GM18907 (cell line): ENCODE results near the gene ABCG2.
"Not testable (repeated sequence)": the region's sequence is repeated elsewhere in the genome, so short reads cannot be mapped to it uniquely, and the experiment has no call there.

Experiments
- ATAC-seq: cut with Tn5 transposase; IDR thresholded peaks from one replicate; pipeline ENCODE4 v1.9.1; 2021; ENCODE audit warnings: mild to moderate bottlenecking, moderate library complexity; ENCODE audit not compliant: unreplicated experiment

ABCG2 gene

DNA sequence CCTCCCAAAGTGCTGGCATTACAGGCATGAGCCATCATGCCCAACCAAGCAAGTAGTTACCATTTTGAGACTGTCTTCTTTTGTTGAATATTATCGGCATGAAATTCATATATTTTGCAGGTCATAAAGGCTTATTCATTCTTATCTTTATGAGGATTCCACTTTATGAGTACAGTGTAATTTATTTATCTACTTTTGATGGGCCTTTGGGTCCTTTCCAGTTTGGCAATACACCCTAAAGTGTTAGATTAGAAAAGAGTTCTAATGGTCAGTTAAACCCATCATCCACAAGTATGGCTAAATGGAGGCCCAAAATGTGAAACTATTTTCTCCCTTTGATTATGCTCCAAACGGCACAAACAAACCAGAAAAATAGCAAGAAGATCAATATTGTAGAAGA is 10.9 kb upstream of the ABCG2 start:
- no peak for ATAC-seq

DNA sequence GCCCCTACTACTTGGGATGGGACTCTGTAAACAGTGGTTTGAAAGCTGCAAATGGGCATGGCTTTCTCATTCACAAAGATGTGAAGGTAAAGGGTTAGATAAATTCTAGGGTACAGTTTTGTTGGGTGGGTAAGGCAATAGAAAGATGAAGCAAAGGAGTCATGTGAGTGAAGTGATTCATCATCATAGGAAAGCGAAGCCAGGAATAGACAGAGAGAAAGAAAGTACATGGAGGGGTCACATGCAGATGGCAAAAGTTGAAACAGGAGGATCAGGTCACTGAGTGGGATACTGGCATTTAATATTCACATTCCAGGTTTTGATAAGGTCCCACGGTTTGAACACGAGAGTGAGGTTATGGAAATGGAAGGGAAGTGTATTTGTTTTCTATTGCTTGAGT is 8.2 kb upstream of the ABCG2 start:
- no peak for ATAC-seq

DNA sequence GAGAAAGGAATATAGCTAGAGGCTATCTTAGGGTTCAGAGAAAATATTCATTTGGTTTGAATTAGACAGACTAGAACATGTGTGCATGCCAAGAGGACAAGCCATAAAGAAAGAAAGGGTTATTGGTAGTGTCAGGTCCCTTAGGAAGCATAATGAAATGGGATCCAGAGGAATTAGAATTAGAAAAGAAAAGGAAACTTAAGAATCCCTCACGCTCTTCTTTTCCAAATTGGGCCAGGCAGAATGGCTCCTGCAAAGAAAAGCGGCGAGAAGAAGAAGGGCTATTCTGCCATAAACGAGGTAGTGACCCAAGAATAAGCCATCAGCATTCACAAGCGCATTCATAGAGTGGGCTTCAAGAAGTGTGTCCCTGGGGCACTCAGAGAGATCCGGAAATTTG is 4.9 kb upstream of the ABCG2 start:
- ATAC-seq = no peak

DNA sequence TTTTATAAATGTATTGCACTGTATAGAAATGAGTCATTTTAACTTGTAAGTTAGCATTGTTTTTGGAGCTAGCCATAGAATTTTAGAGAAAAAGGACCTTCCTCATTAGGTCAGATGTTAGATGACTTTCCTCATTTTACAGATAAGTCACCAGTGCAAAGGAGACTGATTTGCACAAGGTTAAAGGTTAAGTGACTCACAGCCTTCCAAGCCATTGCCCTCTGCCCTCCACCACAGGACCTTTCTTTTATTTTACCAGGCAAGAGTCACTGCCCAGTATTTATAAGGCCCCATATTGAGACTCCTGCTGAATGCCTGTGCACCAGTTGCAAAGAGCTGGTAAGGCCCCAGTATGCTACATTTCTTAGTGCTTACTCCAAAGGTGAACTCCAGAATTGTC is 4.2 kb upstream of the ABCG2 start:
- ATAC-seq = no peak

DNA sequence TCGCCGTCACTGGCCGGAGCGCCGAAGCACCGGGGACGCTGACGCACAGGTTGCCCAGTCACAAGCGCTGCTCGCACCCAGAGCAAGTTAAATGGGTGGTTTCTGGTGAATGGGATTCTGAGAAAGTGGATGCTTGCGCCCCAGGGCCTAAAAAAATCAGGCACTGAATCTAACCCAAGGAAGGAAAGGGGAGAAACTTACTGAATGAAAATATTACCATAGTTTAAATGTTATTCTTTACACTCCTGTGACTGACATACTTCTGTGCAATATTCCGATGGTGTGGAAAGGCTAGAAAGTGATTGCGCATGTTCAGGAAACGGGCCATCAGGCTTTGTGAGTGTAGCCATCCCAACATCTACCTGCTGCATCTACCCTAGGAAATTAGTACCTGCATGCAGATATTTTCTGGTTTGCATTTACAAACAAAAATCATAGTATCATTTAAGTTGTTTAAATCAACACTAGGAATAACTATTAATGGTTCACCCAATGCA is 838 bp upstream of the ABCG2 start:
- ATAC-seq = peak; percentile 42

DNA sequence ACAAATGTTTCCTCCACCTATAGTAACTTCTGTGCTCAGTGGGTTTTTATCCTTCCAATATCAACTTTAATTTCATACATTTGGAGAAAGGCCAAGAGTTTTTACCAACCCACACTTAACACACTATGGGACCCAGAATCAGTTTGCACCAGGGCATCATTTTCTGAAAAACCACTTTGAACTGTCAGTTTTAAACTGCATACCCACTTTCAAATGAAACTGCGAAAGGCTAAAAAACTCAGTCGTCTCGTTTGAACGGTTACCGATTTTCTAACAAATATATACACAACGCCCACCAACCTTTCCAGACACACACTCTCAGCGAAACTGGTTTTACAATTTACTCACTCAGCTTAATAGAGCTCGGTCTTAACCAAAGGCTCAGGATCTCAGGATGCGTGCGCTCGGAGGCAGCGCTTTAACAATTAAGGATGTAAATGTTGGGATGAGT is 376 bp downstream of the ABCG2 start:
- peak; percentile 52 for ATAC-seq

DNA sequence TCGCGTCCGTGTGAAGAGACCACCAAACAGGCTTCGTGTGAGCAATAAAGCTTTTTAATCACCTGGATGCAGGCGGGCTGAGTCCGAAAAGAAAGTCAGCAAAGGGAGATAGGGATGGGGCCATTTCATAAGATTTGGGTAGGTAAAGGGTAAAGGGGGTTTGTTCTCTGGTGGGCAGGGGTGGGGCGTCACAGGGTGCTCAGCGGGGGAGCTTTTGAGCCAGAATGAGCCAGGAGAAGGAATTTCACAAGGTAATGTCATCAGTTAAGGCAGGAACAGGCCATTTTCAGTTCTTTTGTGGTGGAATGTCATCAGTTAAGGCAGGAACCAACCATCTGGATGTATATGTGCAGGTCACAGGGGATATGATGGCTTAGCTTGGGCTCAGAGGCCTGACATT is 6.1 kb downstream of the ABCG2 start:
- not testable (repeated sequence) for ATAC-seq

DNA sequence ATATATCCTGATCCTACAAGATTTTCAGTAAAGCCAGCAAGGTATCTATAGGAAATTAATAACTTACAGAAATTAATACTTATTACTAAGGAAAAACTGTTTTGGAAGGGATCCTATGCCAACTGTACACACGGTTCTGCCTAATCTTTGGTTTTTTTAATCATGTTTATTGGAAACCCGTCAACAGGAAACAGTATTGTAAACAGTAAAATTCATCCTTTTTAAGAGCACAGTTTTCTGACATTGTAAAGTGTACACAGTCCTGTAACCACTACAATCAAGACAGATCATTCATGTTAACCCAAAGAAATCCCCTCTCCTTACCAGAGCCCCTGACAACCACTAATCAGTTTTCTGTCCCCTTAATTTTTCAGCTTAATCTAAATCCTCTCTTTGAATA is 9.9 kb downstream of the ABCG2 start:
- ATAC-seq = no peak

DNA sequence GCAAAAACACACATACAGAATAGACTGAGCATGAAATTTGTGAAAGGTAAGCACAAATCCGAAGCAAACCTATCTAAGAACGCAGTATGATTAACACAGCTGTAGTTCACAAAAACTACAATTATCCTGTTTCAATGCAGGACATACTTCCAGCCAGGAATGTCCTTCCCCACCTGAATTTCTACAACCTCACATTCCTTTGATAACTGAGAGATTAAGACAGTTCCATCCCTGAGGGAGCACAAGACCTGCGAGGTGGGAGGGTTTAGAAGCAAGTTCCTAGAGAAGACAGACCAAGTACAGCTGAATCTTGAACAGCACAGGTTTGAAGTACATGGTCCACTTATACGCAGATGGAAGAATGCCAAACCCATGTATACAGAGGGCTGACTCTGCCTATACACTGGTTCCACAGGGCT is 10.6 kb downstream of the ABCG2 start:
- no peak for ATAC-seq

DNA sequence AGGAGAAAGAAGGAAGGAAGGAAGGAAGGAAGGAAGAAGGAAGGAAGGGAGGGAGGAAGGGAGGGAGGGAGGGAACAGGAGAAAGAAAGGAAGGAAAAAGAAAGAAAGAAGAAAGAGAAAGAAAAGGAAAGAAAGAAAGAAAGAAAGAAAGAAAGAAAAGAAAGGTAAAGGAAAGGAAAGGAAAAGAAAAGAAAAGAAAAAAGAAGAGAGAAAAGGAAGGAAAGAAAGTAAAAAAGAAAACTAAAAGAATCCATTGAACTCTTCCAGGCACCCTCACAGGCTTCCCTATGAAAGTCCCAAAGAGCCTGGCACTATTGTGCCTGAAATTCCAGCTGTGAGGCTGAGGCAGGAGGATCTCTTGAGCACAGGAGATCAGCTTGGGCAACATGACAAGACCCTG is 11.5 kb downstream of the ABCG2 start:
- ATAC-seq = no peak

DNA sequence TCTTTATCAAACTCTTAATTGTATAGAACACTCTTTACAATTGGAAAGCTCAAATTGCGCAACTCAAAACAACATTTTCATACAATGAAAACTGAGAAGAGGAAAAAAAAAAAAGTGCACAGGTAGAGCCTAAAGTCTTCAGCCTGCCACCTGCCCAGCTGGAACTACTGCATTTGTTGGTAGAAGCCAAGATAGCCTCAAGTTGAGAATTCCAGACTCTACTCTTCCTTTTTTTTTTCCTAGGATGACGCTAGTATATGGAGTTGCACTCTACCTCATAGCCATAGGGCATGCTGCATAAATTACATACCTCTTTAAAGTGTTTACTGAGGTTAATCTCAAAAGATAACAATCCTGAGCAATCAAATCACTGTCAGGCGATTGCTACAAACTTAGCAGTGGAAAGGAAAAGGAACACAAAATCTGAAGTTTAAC is 13.6 kb downstream of the ABCG2 start:
- ATAC-seq = no peak

DNA sequence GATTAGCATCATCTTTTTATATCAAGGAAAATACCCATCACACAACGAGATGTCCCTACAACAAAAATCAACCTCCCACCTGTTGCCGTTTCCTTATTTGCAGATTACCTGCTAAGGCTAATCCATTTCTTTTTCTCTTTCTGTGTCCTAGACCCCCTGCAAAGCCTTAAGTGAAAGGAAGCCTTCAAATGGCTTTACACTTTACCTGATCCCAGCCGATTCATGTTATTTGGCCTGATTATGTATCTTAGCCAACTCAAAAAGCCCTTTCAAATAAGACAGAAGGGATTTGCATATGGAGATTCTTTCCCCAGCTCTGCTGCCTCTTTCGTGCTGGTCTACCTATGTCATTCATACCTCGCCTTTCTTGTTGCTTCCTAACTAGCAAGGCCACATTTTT is 14.4 kb downstream of the ABCG2 start:
- ATAC-seq = no peak

DNA sequence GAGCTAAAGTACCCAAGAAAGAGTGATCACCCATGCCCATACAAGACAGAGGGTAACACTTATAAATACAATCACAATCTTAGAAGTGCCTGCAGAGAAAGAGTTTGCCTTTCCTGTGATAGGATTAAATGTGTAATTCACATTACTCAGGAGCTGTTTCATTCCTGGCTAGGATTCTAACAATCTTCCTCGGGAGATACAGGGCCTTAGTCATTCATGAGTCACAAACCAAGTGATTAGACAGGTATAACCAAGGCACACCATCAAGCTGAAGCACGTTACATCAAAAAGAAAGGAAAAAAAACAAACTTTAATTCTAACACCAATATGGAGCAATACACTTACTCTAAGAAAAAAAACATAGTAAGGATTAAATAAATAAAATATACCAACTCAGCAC is 14.9 kb downstream of the ABCG2 start:
- no peak for ATAC-seq

DNA sequence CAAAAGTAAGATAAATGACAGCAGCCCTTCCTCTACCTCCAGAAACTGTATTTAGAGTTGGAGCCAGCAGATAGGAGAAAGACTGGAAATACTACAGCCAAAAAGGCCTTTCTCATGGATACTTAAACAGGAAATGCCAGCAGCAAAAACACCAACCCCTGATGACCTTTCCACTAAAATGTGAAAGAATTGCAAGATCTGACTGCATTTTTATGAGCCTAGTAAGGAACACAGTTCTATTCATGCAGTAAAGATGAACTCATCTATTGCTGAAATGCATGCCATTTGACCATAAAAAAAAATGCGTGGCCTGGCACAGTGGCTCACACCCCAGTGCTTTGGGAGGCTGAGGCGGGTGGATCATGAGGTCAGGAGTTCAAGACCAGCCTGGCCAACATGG is 19.9 kb downstream of the ABCG2 start:
- ATAC-seq = no peak

DNA sequence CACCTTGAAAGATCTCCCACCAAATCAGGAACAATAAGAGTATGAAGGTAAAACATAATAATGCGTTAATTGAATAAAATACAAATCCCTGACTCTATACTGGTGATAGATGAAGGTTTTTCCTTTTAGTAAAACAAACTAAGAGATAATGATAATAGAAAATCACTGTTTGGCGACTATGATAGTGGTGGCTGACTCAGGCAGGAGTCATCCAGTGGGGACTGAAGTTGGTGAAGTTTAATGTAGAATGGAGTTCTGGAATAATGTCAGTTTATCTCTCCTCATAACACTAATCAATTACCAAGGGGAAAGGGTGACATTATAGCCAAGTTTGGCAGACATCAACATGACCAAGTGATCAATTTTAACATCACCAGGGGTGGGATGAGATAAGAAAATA is 21.3 kb downstream of the ABCG2 start:
- ATAC-seq = no peak

DNA sequence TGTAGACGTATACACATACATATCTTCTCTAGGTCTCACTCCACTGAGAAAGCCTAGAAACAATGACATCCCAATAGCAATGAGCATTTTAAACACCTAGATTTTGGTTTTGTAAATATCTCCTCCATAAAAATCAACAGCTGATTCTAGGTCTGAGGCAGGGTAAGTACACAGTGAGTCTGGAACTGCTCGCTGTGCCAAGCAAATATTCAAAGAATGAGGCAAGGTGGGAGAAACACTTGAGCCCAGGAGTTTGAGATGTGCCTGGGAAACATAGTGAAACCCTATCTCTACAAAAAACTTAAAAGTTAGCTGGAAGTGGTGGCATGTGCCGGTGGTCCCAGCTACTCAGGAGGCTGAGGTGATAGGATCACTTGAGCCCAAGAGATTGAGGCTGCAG is 22.2 kb downstream of the ABCG2 start:
- no peak for ATAC-seq

DNA sequence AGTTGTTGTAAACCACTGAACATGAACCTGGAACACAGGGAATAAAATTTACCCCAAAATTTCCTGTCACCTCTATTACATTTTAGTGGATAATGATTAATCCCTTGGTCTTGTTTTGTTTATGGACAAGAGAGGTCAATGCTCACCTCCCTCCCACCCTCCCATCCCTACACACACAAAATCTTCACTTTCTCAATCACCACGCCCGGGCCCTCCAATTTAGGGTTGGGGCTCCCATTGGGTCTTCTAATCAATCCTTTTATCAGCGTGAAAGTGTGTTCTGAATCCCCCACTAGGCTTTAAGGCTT is 23.1 kb downstream of the ABCG2 start:
- no peak for ATAC-seq

DNA sequence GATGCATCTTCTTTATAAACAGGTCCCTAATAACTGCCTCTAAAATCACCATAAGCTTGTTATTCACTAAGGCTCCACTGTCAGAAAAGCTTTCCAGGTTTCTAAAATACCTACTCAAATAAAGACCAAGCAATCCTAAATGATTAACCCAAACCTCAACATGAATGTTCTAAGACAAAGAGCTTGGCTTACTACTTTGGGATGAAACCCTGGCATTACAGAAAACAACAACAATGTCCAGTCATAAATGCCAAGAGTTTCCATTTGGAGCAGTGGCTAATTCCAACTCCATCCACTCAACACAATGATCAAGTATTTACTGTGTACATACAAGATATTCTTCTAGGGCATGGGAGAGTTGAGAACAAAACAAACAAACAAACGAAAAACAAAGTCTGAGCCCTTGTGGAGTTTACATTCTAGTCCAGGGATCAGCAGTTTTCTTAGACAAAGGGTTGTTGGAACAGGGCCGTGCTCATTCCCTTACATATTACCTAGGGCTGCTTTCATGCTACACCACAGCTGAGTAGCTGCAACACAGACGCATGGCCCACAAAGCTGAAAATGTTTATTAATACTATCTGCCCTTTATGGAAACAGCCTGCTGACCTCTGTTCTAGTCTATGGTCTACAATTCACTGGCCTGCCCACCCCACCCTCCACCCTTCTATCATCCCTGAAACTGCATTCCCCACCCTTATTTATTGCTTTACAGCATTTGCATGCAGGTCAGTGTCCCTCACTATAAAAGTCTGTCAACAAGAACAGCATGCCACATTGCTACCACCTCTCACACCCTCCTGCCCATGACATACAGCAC is 23.7 kb downstream of the ABCG2 start:
- ATAC-seq = no peak

DNA sequence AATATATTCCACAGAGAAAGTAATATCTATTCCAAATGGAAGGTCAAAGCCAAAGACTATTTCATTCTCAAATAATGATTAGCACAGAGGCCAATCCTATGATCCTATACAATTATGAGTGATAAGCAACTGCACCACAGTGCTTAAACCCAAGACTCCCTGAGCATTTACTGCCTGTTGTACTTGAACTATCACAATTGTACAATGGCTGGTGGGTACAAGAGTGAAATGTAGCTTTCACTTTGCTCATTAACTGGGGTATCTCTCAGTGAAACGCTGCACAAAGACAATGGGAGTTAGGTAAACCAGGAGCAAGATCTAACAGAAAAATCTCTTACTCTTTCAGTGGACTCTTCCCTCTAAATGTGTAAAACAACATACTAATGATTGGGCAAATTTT is 24.3 kb downstream of the ABCG2 start:
- ATAC-seq = no peak

DNA sequence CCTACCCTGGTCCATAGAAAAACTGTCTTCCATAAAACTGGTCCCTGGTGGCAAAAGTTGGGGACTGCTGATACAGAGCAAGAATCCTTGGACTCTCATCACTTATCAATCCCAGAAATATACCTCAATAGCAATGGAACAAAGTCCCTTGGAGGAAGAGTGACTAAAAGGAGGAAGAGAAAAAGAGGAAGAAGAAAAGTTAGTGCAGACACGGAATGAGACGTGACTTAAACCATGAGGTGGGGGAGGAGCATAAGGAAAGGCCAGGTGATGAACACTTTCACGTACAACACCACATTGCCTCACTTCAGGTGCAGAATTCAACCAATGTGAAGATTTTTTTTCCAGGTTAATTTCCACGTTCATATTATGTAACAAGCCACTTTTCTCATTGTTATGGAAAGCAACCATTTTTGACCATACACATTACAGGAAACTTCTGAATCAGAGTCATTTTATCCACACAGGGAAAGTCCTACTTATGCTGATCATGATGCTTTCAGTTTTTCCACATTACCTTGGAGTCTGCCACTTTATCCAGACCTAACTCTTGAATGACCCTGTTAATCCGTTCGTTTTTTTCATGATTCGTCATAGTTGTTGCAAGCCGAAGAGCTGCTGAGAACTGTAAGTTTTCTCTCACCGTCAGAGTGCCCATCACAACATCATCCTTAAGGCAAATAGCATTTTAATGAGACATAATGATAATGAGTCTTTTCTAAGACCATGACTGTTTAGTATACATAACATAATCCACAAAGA is 27.7 kb downstream of the ABCG2 start:
- no peak for ATAC-seq

DNA sequence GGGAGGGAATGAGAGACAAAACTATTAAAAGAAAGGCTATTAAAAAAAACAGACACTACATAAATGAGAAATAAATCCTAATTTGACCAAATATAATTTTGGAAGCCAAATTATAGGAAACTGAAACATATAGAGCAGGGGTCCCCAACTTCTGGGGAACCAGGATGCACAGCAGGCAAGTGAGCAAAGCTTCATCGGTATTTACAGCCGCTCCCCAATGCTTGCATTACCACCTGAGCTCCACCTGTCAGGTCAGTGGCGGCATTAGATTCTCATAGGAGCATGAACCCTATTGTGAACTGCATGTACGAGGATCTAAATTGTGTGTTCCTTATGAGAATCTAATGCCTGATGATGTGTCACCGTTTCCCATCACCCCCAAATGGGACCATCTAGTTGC is 28.4 kb downstream of the ABCG2 start:
- ATAC-seq = no peak

DNA sequence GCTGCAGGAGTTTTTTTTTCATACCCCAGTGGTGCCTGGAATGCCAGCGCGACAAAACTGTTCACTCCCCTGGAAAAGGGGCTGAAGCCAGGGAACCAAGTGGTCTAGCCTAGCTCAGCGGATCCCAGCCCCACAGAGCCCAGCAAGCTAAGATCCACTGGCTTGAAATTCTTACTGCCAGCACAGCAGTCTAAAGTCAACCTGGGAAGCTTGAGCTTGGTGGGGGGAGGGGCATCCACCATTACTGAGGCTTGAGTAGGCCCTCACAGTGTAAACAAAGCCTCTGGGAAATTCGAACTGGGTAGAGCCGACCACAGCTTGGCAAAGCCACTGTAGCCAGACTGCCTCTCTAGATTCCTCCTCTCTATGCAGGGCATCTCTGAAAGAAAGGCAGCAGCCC is 36.2 kb downstream of the ABCG2 start:
- ATAC-seq = not testable (repeated sequence)
